GM12874 (cell line): ENCODE data around the gene CERK.

Source experiments
- TF ChIP-seq, protein P1 (sequence below): IDR thresholded peaks from 2 replicates; pipeline ENCODE4 v1.5.1; 2011; ENCODE audit warnings: low read depth, mild to moderate bottlenecking, control low read depth, low read length, moderate library complexity; ENCODE audit not compliant: insufficient read depth

CERK gene

DNA sequence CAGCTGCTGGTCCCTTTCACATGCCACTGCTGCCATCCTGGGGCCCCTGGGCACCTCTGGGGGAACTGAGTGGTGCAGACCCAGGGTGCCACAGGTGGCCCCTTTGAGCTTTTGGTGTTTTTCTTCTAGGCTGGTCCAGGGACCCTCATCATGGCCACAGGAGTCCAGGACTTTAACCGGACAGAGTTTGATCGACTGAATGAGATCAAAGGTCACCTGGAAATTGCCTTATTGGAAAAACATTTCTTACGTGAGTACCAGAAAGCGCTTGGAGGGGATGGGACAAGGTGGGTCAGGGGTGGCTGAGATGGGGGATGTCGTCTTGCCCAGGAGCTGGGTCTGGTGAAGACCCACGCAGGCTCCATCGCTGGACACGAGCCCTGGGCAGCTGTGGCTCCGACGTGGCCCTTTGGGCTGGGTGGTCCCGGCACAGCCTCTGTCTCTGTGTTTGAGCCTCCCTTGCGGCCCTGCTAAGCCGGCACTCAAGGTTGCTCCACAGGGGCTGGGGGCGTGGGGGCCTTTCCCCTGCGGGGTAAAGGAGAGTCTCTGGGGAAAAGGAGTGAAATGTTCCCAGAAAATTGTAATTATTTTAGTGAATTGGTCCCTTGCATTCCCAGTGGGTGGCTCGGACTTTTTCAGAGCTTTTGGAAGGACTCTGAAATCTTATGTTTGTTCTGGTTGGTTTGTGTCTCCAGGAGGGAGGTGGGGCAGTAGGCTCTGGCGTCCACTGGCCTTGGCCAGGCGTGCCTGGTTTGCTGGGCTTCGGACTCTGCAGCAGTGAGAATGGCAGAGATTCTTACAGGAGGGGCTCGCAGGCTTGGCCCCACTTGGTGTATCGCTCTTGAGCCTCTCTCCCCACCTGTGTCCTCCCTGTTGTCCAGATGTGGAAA, 100.1 kb downstream of the CERK start:
- TF ChIP-seq, protein P1, sequence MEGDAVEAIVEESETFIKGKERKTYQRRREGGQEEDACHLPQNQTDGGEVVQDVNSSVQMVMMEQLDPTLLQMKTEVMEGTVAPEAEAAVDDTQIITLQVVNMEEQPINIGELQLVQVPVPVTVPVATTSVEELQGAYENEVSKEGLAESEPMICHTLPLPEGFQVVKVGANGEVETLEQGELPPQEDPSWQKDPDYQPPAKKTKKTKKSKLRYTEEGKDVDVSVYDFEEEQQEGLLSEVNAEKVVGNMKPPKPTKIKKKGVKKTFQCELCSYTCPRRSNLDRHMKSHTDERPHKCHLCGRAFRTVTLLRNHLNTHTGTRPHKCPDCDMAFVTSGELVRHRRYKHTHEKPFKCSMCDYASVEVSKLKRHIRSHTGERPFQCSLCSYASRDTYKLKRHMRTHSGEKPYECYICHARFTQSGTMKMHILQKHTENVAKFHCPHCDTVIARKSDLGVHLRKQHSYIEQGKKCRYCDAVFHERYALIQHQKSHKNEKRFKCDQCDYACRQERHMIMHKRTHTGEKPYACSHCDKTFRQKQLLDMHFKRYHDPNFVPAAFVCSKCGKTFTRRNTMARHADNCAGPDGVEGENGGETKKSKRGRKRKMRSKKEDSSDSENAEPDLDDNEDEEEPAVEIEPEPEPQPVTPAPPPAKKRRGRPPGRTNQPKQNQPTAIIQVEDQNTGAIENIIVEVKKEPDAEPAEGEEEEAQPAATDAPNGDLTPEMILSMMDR, result no peak

GRCh38 chr22:46636221-46637002, 101.6 kb downstream of the CERK start:
- TF ChIP-seq, protein P1, result no peak

DNA sequence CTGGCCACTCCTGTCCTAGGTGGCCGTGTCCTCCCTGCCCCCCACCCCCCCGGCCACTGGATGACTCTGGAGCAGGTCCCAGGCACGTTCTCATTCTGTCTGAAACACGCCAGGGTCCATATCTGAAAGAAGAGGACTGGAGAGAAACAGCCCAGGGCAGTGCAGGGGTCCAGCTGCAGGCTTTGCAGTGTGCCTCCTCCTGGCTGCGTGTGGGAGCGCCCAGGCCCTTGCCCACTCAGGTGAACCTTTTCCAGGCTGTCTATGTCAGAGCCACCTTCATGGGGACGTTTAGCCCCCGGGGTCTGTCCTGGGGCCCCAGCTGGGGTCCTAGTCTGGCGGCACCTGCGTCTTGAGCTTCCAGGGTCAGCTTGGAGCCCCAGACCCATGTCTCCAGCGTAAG, 102.3 kb downstream of the CERK start:
- TF ChIP-seq, protein P1, result 0 out of 2 replicates have a peak, but pooled peaks have one; percentile 6
